Mucosa of descending colon (tissue), 3 donors: Measurements from ENCODE around the gene KSR1. TPM values are rescaled to one million over a fixed set of nuclear protein-coding genes. Genes with fewer than 3 reads are reported as not detected.
"Not testable (repeated sequence)": the region's sequence is repeated elsewhere in the genome, so short reads cannot be mapped to it uniquely, and the experiment has no call there.

Experiments used
- ATAC-seq: fragments of 200-7000 bp; cut with Tn5 transposase; one replicate; pipeline ENCODE4 v1.9.1; 2020; ENCODE audit warnings: mild to moderate bottlenecking, moderate library complexity
- DNase-seq, 3 donors: peaks; one replicate each; pipeline ENCODE4 v3.0.0-alpha.2; 2020
- H3K36me3 ChIP-seq: fragments of 200-600 bp; one replicate; pipeline ENCODE4 v1.8.0; 2021; ENCODE audit warnings: low read depth, mild to moderate bottlenecking
- H3K4me1 ChIP-seq: fragments of 200-600 bp; one replicate; pipeline ENCODE4 v1.8.0; 2021; ENCODE audit warnings: low read depth, mild to moderate bottlenecking
- H3K4me3 ChIP-seq: fragments of 200-600 bp; one replicate; pipeline ENCODE4 v1.8.0; 2021; ENCODE audit warnings: mild to moderate bottlenecking
- H3K9me3 ChIP-seq: fragments of 200-600 bp; one replicate; pipeline ENCODE4 v1.8.0; 2021; ENCODE audit warnings: mild to moderate bottlenecking
- intact Hi-C, 2 donors: fragments of 100-400 bp; cut with DNase I in 1 of 2; cut with micrococcal nuclease in 1 of 2; formaldehyde crosslinking; loops; one replicate each; pipeline versions ENCODE4 v1.11.0 to v1.11.1; 2022; cut with DNase I, micrococcal nuclease
- total RNA-seq, 3 donors: library from RNA; stranded (reverse); fragmentation: NEBNext Ultra II Directional in 2 of 3; extraction: Animal tissue kit (Norgen Biotek cat#: 25700) in 2 of 3; gene quantifications; one replicate each; pipeline versions ENCODE4 v1.2.1 to v1.2.4, GENCODE V29; 2021 to 2023
- TF ChIP-seq, protein P1 (sequence below): fragments of 200-600 bp; IDR thresholded peaks from one replicate; pipeline ENCODE4 v1.8.0; 2022; ENCODE audit warnings: antibody characterized with exemption, mild to moderate bottlenecking
- donor health status: DM: no; HTN: no; CAD: no; lungs with moderate emphysema.
- donor health status: DM: no; HTN: no; CAD: no.
- donor health status: DM: no; HTN: yes; CAD: no.

Gene KSR1
- total RNA-seq, 3 donors from 2014 or later = 20.5 to 50.4 (median 21.3) TPM

DNA sequence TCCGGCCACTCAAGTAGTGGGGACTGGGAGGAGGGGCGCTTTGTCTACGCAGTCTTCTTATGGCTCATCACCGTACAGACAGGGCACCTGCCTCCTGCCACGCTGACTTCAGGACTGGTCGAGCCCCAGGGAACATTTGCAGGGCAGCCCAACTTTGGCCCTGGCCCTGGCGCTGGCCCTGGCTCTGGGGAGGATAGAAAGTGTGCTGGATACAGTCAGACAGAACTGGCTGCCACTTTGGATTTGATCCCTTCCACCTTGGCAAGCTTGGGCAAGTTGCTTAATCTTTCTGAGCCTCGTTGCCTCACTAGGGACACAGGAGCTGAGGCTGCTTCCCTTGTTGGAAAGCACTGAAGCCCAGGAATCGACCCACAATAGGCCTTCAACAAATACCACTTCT is 188.3 kb downstream of the KSR1 start:
- Histone ChIP-seq H3K36me3 (no peaks in the 10 kb centered on the region), H3K4me1 (peaks cover 29% of the 10 kb centered on the region), H3K4me3 (no peak overlapping the region), H3K9me3 (no peaks in the 10 kb centered on the region)
- ATAC-seq (no peak), DNase-seq (no peak)
- TF ChIP-seq, protein P1, sequence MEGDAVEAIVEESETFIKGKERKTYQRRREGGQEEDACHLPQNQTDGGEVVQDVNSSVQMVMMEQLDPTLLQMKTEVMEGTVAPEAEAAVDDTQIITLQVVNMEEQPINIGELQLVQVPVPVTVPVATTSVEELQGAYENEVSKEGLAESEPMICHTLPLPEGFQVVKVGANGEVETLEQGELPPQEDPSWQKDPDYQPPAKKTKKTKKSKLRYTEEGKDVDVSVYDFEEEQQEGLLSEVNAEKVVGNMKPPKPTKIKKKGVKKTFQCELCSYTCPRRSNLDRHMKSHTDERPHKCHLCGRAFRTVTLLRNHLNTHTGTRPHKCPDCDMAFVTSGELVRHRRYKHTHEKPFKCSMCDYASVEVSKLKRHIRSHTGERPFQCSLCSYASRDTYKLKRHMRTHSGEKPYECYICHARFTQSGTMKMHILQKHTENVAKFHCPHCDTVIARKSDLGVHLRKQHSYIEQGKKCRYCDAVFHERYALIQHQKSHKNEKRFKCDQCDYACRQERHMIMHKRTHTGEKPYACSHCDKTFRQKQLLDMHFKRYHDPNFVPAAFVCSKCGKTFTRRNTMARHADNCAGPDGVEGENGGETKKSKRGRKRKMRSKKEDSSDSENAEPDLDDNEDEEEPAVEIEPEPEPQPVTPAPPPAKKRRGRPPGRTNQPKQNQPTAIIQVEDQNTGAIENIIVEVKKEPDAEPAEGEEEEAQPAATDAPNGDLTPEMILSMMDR = no peak
- intact Hi-C loops = no loop called here

DNA sequence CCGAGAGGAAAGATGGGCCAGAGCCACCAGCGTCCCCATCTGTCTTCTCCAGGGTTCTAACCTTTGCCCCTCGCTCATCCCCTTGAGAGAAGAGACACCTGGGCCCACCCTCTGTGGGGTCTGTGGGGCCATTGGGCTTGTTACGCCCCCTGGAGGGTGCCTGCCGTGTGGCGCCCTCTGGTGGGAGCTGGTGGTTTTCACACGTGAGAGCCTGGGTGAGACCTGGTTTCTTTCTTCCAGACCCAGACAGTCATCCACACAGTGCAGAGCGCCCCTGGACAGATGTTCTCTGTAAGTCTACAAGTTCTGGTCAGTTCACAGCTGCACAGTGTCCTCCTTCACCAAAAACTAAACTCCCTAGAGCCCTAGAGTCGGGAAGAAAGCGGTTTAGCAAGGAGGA is 189.4 kb downstream of the KSR1 start:
- ATAC-seq = peak; percentile 42
- H3K4me3 ChIP-seq, H3K36me3 ChIP-seq, intact Hi-C loops, DNase-seq, H3K9me3 ChIP-seq: not testable (repeated sequence)
- peaks cover 29% of the 10 kb centered on the region for H3K4me1 ChIP-seq

DNA sequence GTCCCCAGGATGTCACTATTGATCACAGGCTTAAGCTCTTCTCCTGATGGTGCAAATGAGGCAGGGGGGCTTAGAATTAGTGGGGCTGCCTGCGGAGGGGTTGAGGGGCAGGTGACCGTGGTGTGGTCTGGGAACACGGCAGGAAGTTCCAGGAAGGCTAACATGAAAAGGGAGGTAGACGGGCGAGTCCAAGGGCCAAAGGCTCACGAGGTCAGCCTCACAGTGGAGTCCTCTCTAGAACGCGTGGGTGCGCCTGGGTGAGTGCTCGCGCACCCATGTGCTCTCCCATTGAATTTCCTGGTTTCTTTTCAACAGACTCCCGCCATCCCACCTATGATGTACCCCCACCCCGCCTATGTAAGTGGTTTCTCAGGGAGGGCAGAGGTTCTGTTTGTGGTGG is 190.0 kb downstream of the KSR1 start:
- peak; percentile 37 for ATAC-seq
- TF ChIP-seq, protein P1 = no peak
- Histone ChIP-seq H3K4me3 (no peak overlapping the region), H3K36me3 (no peaks in the 10 kb centered on the region), H3K9me3 (no peaks in the 10 kb centered on the region), H3K4me1 (peaks cover 29% of the 10 kb centered on the region)
- DNase-seq = peak in 1 of 3 donors; percentile 53
- intact Hi-C loops = no loop called here

DNA sequence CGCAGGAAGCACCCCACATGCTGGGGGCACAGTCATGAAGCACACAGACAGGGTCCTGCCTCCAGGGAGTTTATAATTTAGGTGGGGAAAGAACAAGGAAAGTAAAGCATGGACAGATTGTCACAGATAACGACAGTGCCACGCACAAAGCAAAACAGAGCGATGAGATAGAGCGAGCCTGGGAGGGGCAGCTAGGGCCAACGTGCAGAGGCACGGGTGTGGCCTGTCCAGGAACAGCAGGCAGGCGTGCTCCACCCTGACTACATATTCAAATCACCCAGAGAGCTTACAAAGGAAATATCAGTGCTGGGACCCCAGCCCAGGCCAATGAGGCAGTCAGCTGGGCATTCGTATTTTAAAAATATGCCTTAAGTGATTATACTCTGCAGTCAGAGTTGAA is 191.5 kb downstream of the KSR1 start:
- no peak overlapping the region for H3K4me3 ChIP-seq
- peak; percentile 83 to 88 (median 86) for DNase-seq
- intact Hi-C loops = no loop called here
- H3K4me1 ChIP-seq = peaks cover 29% of the 10 kb centered on the region
- TF ChIP-seq, protein P1 = peak; percentile 9
- peak; percentile 87 for ATAC-seq
- no peaks in the 10 kb centered on the region for H3K9me3 ChIP-seq
- H3K36me3 ChIP-seq = no peaks in the 10 kb centered on the region

DNA sequence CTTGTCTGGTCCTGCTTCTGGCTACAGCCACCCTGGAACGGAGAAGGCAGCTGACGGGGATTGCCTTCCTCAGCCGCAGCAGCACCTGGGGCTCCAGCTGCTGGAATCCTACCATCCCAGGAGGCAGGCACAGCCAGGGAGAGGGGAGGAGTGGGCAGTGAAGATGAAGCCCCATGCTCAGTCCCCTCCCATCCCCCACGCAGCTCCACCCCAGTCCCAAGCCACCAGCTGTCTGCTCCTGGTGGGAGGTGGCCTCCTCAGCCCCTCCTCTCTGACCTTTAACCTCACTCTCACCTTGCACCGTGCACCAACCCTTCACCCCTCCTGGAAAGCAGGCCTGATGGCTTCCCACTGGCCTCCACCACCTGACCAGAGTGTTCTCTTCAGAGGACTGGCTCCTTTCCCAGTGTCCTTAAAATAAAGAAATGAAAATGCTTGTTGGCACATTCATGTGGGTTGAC is 192.9 kb downstream of the KSR1 start:
- H3K4me3 ChIP-seq, H3K9me3 ChIP-seq, intact Hi-C loops, H3K36me3 ChIP-seq: not testable (repeated sequence)
- DNase-seq = peak in 1 of 3 donors; percentile 53
- peaks cover 29% of the 10 kb centered on the region for H3K4me1 ChIP-seq
- ATAC-seq = peak; percentile 7

DNA sequence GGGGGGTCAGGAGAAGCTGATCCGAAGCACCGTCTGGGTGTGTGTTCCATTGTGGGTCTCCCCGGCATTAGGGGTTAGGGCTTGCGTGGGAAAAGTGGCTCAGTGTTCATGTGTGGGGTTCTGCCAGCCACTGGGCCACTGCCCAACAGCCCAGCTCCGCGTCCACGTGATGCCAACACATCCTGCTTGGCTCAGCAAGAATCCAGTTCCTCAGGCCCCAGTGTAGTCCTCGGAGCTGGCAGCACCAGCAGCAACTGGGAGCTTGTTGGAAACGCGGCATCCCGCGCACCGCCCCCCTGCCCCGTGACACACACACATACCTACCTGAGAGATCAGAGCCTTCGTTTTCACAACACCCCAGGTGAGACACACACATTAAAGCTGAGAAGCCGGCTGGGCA is 193.7 kb downstream of the KSR1 start:
- no peak overlapping the region for H3K4me3 ChIP-seq
- H3K4me1 ChIP-seq = peaks cover 29% of the 10 kb centered on the region
- intact Hi-C loops = loop anchor here (5.0 kb wide), 2 partner anchors 48 to 107 kb away; no protein-coding TSS in a partner anchor
- no peaks in the 10 kb centered on the region for H3K36me3 ChIP-seq
- peak in 1 of 3 donors; percentile 24 for DNase-seq
- TF ChIP-seq, protein P1 = no peak
- no peak for ATAC-seq
- H3K9me3 ChIP-seq = no peaks in the 10 kb centered on the region

DNA sequence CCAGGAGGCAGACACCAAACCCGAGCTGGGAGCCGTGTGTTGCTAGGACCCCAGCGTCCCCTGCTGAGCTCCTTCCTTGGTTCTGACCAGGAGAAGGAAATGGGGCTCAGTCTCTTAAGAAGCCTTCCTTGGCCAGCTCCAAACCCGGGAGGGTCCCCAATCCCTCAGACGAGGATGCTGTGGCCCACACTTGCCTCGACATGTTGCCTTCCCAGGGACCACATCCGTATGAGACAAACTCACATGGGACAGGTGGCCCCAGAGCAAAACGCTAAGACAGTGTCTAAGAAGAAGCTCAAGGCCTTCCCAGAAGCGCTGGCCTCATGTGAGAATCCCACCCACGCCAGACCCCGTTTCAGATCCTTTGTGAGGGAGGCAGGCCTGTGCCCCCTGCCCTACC is 194.6 kb downstream of the KSR1 start:
- Histone ChIP-seq H3K36me3 (no peaks in the 10 kb centered on the region), H3K4me1 (peaks cover 29% of the 10 kb centered on the region), H3K4me3 (no peak overlapping the region), H3K9me3 (no peaks in the 10 kb centered on the region)
- TF ChIP-seq, protein P1 = no peak
- no peak for DNase-seq
- no peak for ATAC-seq
- intact Hi-C loops = loop anchor here (5.0 kb wide), 2 partner anchors 49 to 106 kb away; no protein-coding TSS in a partner anchor
